ENCODE measurements around the gene HADH.

Gene HADH

GRCh38 chr4:107991945-107992630 lies 2.4 kb downstream of the HADH start:
- H4K20me1 ChIP-seq (ENCODE audit: insufficient read depth, low read length) = no peaks in the 10 kb centered on the region
- H3K79me2 ChIP-seq (ENCODE audit: insufficient read depth, low read length) = peaks cover 72% of the 10 kb centered on the region
- H3K27me3 ChIP-seq (ENCODE audit: insufficient read depth, low read length) = no peaks in the 10 kb centered on the region
- peak overlapping the region; percentile 96 for H3K4me2 ChIP-seq (ENCODE audit: low read length)
- peaks cover 64% of the 10 kb centered on the region for H3K4me1 ChIP-seq (ENCODE audit: insufficient read depth, low read length, severe bottlenecking)
- no peaks in the 10 kb centered on the region for H3K9me2 ChIP-seq (ENCODE audit: low read depth, low read length)
- H2AFZ ChIP-seq (ENCODE audit: low read length) = no peak overlapping the region
- H3K27ac ChIP-seq (ENCODE audit: low read depth, low read length, poor library complexity, severe bottlenecking) = peak overlapping the region; percentile 61
- H3K4me3 ChIP-seq (ENCODE audit: low read depth, low read length, poor library complexity, severe bottlenecking) = peak overlapping the region; percentile 90
- peak overlapping the region; percentile 91; the same call in 1 of the 2 replicates for H3K9ac ChIP-seq (ENCODE audit: low read length)
- TF ChIP-seq CTCF (IDR thresholded peaks at IDR 0.05; ENCODE audit: low read length) = no peak
- TF ChIP-seq EZH2 (IDR thresholded peaks at IDR 0.05; ENCODE audit: borderline replicate concordance, low read length) = no peak
- no peaks in the 10 kb centered on the region for H3F3A ChIP-seq (ENCODE audit: insufficient read depth, low read length)
- H3K36me3 ChIP-seq (ENCODE audit: insufficient read depth, low read length) = peaks cover 28% of the 10 kb centered on the region
- no peaks in the 10 kb centered on the region for H3K9me3 ChIP-seq (ENCODE audit: low read length)

- H3K27me3 ChIP-seq (ENCODE audit: insufficient read depth, low read length) = no peaks in the 10 kb centered on the region
- no peaks in the 10 kb centered on the region for H3K9me2 ChIP-seq (ENCODE audit: low read depth, low read length)
- H3K9ac ChIP-seq (ENCODE audit: low read length) = peak overlapping the region; percentile 38; the same call in 1 of the 2 replicates
- no peaks in the 10 kb centered on the region for H4K20me1 ChIP-seq (ENCODE audit: insufficient read depth, low read length)
- H3K79me2 ChIP-seq (ENCODE audit: insufficient read depth, low read length) = peaks cover 79% of the 10 kb centered on the region
- H3K36me3 ChIP-seq (ENCODE audit: insufficient read depth, low read length) = peaks cover 43% of the 10 kb centered on the region
- no peaks in the 10 kb centered on the region for H3F3A ChIP-seq (ENCODE audit: insufficient read depth, low read length)
- no peak for TF ChIP-seq CTCF (IDR thresholded peaks at IDR 0.05; ENCODE audit: low read length)
- TF ChIP-seq EZH2 (IDR thresholded peaks at IDR 0.05; ENCODE audit: borderline replicate concordance, low read length) = no peak
- H3K4me1 ChIP-seq (ENCODE audit: insufficient read depth, low read length, severe bottlenecking) = peaks cover 59% of the 10 kb centered on the region
- H3K4me3 ChIP-seq (ENCODE audit: low read depth, low read length, poor library complexity, severe bottlenecking) = peak overlapping the region; percentile 90
- no peak overlapping the region for H2AFZ ChIP-seq (ENCODE audit: low read length)
- H3K27ac ChIP-seq (ENCODE audit: low read depth, low read length, poor library complexity, severe bottlenecking) = peak overlapping the region; percentile 46
- H3K9me3 ChIP-seq (ENCODE audit: low read length) = no peaks in the 10 kb centered on the region
- peak overlapping the region; percentile 96 for H3K4me2 ChIP-seq (ENCODE audit: low read length)
Measured at GRCh38 chr4:107993969-107994368, 4.3 kb downstream of the HADH start.

GRCh38 chr4:107994894-107995293 lies 5.2 kb downstream of the HADH start:
- no peak overlapping the region for H3K4me3 ChIP-seq (ENCODE audit: low read depth, low read length, poor library complexity, severe bottlenecking)
- peak overlapping the region; percentile 96; the same call in 1 of the 2 replicates for H3K4me2 ChIP-seq (ENCODE audit: low read length)
- H3K79me2 ChIP-seq (ENCODE audit: insufficient read depth, low read length) = peaks cover 78% of the 10 kb centered on the region
- no peaks in the 10 kb centered on the region for H3K27me3 ChIP-seq (ENCODE audit: insufficient read depth, low read length)
- H3F3A ChIP-seq (ENCODE audit: insufficient read depth, low read length) = no peaks in the 10 kb centered on the region
- no peak overlapping the region for H2AFZ ChIP-seq (ENCODE audit: low read length)
- H4K20me1 ChIP-seq (ENCODE audit: insufficient read depth, low read length) = no peaks in the 10 kb centered on the region
- TF ChIP-seq CTCF (IDR thresholded peaks at IDR 0.05; ENCODE audit: low read length) = no peak
- TF ChIP-seq EZH2 (IDR thresholded peaks at IDR 0.05; ENCODE audit: borderline replicate concordance, low read length) = no peak
- H3K9me3 ChIP-seq (ENCODE audit: low read length) = no peaks in the 10 kb centered on the region
- no peak overlapping the region for H3K9ac ChIP-seq (ENCODE audit: low read length)
- no peaks in the 10 kb centered on the region for H3K9me2 ChIP-seq (ENCODE audit: low read depth, low read length)
- H3K4me1 ChIP-seq (ENCODE audit: insufficient read depth, low read length, severe bottlenecking) = peaks cover 55% of the 10 kb centered on the region
- H3K27ac ChIP-seq (ENCODE audit: low read depth, low read length, poor library complexity, severe bottlenecking) = no peak overlapping the region
- H3K36me3 ChIP-seq (ENCODE audit: insufficient read depth, low read length) = peaks cover 46% of the 10 kb centered on the region
